NCI-H2196 (cell line): ENCODE measurements around the gene NDUFS3.
A peak's percentile ranks its signal among the peaks of the same experiment; 100 is the strongest.
"Not testable (repeated sequence)": the region's sequence is repeated elsewhere in the genome, so short reads cannot be mapped to it uniquely, and the experiment has no call there.

Experiments
- DNase-seq: peaks from one replicate; lab custom pipeline; 2025; ENCODE audit not compliant: unreplicated experiment; lab: John Stamatoyannopoulos, UW

The NDUFS3 gene

GRCh38 chr11:47578524-47579494 is at the start of gene NDUFS3, which contains the start of gene KBTBD4:
Gene NDUFS3 (plus strand): TSS chr11:47579074. CDS start chr11:47579092, 18 bp downstream.
Gene KBTBD4 (minus strand): TSS chr11:47578970. CDS start chr11:47578951, 19 bp downstream.
- DNase-seq: peak; percentile 91

GRCh38 chr11:47529951-47530350 is 48.9 kb upstream of the NDUFS3 start:
- DNase-seq: no peak

- DNase-seq: not testable (repeated sequence)
These were observed 48.2 kb upstream of the NDUFS3 start for GRCh38 chr11:47530721-47531120.

- no peak for DNase-seq
These were observed 47.2 kb upstream of the NDUFS3 start for GRCh38 chr11:47531666-47532065.

- no peak for DNase-seq
These were observed 46.2 kb upstream of the NDUFS3 start for GRCh38 chr11:47532597-47533213.

- no peak for DNase-seq
These were observed 45.2 kb upstream of the NDUFS3 start for GRCh38 chr11:47533690-47534151.

- no peak for DNase-seq
These were observed 44.1 kb upstream of the NDUFS3 start for GRCh38 chr11:47534704-47535251.

GRCh38 chr11:47536915-47537314 is 42.0 kb upstream of the NDUFS3 start:
- no peak for DNase-seq

GRCh38 chr11:47538741-47539565 is 39.9 kb upstream of the NDUFS3 start:
- peak; percentile 47 for DNase-seq

- no peak for DNase-seq
These were observed 39.2 kb upstream of the NDUFS3 start for GRCh38 chr11:47539681-47540039.

- DNase-seq: no peak
These were observed 37.8 kb upstream of the NDUFS3 start for GRCh38 chr11:47541070-47541469.

GRCh38 chr11:47545298-47545697 is 33.6 kb upstream of the NDUFS3 start:
- no peak for DNase-seq

GRCh38 chr11:47546274-47546673 is 32.6 kb upstream of the NDUFS3 start:
- not testable (repeated sequence) for DNase-seq

- no peak for DNase-seq
These were observed 28.4 kb upstream of the NDUFS3 start for GRCh38 chr11:47550288-47551047.

- DNase-seq: peak; percentile 15
These were observed 27.8 kb upstream of the NDUFS3 start for GRCh38 chr11:47551086-47551485.

GRCh38 chr11:47552056-47552565 is 26.8 kb upstream of the NDUFS3 start:
- DNase-seq: no peak

GRCh38 chr11:47552566-47553405 is 26.1 kb upstream of the NDUFS3 start, which contains the start of gene CELF1:
Gene CELF1 (minus strand): TSS chr11:47553132. CDS start chr11:47499523, 53,609 bp downstream.
- DNase-seq: peak; percentile 95

GRCh38 chr11:47553406-47553743 is 25.5 kb upstream of the NDUFS3 start:
- no peak for DNase-seq

- DNase-seq: not testable (repeated sequence)
These were observed 21.9 kb upstream of the NDUFS3 start for GRCh38 chr11:47557004-47557403.
